Cortex of kidney (tissue), 1 donor: ENCODE data around the gene REPIN1.

Source experiments
- DNase-seq: peaks from one replicate; lab custom pipeline; 2025; lab: John Stamatoyannopoulos, UW

The REPIN1 gene

DNA sequence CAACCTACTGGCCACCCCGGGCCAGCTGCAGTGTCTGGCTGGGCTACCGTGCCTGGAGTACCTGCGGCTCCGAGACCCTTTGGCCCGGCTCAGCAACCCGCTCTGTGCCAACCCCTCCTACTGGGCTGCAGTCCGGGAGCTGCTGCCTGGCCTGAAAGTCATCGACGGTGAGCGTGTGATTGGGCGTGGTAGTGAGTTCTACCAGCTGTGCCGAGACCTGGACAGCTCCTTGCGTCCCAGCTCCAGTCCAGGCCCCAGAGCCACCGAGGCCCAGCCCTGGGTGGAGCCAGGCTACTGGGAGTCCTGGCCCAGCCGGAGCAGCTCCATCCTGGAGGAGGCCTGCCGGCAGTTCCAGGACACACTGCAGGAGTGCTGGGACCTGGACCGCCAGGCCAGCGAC is 31.4 kb upstream of the REPIN1 start:
- DNase-seq = no peak

DNA sequence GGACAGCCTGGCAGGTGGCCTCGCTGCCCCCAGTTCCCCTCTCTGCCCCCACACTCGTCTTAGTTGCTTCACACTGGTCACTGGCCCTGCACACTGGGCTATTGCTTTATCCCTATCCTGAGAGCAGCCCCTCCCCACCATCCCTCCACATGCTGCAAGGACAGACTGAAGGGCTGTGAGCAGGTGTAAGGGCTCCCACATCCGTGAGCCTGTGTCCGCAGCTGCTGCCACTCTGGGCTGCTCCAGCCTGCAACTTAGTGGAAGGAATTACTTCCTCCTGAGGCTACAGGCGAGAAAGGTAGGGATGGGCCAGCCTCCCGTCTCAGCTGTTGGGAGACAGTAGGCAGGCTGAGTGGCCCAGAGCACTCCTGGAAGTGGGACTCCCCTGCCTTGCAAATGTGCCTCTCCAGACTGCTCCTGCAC is 31.0 kb upstream of the REPIN1 start:
- DNase-seq = no peak

DNA sequence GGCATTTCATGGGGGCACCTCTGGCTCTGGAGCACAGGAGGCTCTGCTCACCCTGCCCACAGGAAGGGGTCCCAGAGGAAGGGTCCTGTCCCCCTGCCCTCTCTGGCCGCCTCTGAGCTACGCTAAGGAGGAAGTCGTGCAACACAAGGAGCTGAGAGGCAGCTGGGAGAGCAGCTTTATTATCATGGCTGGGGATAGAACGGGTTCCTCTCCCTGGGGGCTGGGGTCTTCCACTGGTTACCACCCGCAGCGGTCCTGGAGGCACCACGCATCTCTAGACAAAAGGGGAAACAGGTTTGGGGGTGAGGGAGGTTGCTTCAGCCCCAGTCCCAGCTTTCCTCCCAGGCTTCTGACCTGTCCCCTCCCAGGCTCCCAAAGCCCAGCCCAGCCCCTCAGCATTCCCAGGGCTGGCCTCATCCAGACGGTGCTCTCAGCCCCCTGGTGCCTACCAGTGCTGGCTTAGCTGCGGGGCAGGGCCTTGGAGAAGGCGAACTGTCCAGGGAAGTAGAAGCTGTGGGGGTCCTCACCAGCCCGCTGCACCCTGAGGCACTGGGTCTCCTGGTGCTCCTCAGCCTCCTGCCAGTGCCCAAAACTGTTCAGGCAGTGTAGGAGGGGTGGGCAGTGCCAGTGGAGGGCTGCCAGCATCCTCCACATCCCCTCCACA is 30.3 kb upstream of the REPIN1 start:
- no peak for DNase-seq

DNA sequence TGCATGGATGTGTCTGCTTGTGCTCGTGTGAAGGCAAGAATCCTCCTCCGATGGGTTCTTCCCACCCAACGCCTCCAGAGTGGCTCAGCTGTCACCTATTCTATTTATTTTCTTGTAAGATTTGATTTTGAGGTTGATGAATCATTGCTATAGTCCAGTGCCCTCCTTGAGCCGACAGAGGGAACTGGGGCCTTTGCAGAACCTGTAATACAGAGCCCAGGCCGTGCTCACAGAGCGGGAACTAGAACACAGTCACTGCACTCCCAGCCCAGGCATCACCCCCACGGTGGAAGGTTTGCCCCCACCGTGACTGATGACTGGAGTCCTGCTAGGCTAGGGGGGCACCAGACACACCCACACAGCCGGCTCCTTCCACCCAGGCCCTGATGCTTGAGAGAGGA is 29.2 kb upstream of the REPIN1 start:
- DNase-seq = no peak

DNA sequence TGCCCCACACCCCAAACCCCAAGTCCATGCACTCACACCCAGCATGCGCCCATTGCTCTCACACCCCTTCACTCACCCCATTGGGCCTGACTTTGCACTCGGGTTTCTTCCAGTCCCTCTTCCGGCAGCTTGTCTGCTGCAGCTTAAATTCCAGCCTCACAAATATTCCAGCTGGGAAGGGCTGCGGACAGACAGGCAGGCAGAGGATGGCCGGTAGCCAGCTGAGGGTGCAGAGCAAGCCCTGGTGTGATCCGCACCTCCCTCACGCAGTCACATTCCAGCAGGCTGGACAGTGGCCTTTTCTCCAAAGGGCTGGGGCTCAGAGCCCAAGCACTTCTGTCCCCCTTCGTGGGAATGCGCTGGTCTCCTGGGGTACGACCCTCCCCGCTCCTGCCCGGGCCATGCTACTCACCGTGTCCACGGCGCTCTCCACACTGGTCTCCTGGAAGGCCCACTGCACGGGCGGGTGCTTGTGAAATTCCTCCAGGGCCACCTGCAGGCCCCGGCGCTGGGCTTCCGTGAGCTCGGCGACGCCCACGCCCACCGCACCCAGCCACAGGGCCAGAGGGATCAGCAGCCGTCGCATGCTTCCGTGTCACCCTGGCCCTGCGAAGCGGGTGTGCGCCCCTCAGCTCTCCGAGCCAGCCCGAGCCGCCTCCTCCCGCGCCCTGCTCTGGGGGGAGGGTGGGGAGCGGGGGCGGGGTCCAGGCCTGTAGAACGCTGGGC is 28.4 kb upstream of the REPIN1 start:
- DNase-seq = no peak

DNA sequence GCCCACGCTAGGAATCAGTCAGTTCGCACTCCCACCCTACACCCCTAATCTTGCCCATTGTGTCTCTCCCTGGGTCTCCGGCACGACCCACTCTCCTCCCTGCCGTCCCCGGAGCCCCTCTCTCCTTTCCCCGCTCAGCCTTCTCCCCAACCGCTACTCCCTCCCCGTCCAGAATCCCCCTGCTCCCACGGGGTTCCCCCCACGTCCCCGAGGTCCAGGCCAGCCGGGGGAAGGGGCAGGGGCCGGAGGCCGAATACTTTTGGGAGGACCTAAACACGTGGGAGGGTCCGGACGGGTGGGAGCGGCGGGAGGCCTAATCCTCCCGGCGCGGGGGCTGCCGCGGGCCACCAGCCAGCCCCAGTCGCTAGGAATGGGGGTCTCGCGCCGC is 27.8 kb upstream of the REPIN1 start:
- no peak for DNase-seq

DNA sequence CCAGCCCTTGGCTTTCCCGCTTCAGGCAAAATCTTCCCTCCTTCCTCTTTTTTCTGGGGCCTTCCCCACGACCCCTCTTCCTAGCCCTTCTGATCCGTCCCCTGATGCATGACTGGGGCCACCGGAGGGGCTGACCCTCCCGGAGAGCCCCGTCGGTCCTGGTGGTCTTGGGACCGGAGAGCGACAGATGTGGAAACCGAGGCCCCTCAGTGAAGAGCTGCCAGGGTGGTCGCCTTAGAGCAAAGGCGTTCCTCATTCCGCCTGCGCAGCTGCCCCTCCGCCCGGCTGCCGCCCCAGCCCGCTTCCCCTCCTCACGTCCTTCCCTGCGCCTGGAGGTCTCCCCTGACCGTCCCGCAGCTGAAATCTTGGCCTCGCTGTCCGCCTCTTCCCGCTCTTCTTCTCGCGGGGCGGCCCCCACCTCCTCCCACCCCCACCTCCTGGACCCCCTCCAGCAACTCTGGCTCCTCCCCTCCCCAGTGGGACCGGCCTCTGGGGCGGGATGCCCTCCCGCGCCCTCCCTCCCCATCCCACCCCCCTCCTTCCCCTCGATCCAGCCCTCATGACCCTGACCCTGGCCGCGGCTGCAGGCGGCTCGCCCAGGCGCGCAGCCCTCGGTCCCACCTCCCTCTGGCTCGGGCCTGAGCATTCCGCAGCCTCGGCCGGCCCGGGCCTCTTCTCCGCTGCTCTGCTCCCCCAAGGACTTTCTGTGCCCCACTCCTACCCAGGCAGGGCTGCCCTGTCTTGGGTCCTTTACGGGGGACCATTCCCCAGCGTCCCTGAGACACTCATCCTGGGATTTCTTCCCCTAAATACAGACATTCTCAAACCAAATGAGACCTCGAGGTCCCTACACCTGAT is 27.1 kb upstream of the REPIN1 start, which contains the start of gene RARRES2:
Gene RARRES2 (minus strand): TSS at position 367 of the 858 bp plus-strand sequence. CDS start 1,020 bp downstream, outside the sequence.
- no peak for DNase-seq

DNA sequence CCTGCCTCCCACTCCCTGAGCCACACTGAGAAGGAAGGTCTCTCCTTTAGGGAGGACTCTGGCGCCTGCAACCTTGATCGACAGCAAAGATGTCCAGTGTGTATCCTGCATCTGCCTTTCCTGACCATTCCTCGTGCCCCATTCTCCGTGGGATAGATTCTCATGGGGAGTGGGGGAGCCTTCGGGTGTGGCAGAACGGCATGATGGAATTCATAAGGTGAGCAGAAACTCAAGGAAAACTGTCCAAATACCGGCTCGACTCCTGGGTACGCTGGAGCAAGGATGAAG is 26.6 kb upstream of the REPIN1 start:
- no peak for DNase-seq

DNA sequence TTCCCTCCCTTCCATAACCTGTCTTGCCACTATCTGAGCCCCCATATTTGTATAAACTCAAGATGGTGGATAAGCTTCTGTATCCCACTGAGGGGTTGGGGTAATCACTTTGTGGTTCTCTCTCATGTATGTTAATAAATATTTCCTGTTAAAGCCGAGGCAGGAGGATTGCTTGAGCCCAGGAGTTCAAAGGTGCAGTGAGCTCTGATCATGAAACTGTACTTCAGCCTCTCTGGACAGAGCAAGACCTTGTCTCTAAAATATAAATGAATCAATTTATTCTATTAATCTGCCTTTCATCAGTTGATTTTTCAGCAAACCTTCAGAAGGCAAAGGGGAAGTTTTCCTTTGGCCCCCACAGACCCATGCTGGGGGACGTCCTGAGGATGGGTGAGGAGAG is 25.4 kb upstream of the REPIN1 start:
- no peak for DNase-seq

DNA sequence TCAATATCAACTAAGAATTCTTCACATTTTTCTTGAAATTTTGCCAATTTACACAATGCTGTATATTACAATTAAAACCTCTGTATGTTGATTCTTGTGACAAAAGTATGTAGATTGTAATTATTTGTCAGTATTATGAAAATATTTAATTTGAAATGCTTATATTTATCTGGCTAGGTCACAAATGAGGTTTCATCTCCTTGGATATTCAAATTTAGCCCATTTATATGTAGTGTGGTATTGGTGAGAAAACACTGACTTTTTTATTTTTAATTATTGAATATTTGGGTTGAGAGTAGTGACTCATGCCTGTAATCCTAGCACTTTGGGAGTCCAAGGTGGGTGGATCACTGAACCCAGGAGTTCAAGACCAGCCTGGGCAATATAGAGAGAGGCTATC is 24.3 kb upstream of the REPIN1 start:
- DNase-seq = no peak

DNA sequence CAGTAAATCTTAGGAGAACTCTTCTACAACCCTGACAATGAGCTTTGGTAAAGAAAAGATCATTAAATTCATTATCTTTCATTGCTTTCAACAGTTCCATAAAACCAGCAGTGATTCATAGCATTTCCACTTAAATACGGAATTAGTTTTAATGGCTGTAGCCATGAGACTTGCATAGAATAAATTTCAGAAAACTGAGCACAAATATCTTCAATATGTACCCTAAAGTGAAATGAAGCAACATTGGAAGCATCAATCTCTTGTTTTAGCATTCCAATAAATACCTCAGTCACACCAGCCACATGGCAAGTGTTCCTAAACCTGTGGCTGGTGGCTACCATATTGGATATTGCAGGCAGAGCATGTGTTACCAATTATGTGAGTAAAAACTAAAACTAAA is 23.6 kb upstream of the REPIN1 start:
- DNase-seq = no peak

DNA sequence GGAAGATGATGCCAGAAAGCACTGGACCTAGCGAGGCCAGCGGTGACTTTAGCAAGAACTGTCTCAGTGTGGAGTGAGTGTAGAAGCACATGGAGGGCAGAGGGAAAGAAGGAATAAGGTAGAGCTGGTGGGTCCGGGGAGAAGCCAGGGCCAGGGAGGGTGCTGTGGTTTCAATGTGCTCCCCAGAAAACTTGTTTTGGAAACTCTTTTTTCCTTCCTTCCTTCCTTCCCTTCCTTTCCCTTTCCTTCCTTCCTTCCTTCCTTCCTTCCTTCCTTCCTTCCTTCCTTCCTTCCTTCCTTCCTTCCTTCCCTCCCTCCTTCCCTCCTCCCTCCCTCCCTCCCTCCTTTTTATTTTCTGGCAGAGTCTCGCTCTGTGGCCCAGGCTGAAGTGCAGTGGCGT is 21.7 kb upstream of the REPIN1 start:
- DNase-seq = no peak

DNA sequence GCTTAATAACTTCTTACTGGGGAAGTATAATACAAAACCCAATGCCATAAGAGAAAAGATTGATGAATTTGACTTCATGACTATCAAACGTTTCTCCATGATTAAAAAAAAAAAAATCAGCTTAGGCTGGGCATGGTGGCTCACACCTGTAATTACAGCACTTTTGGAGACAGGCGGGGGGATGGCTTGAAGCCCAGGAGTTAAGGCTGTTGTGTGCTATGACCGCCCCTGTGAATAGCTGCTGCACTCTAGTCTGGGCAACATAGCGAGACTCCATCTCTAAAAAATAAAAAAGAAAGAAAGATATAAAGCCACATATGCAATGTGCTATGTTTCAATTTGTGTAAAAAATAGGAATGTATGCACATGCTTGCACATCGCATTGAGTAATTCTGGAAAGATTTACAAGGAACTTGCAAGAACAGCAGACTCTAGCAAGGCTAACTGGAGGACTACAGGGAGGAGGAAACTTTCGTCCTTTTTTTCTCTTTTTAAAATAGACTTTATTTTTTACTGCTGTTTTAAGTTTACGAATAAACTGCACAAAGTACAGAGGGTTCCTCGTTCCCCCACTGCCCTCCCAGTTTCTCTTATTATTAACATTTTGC is 16.9 kb upstream of the REPIN1 start:
- DNase-seq = no peak

DNA sequence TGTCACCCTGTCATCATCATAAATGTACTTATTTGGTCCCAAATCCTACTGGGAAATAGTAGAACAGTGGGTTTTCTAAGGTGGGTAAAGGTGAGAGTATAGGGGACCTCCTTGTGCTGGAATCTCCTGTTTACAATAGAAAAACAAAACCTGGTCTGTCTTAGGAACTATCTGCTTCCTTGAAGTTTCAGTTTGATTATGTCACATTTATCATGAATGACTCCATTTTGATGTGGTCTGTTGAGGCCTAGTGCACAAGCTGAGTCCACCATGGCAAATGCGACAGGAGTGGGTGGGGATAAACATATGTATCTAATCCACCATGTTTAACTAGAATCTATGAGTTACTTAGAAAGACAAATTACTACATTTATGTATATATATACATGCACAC is 13.0 kb upstream of the REPIN1 start:
- no peak for DNase-seq

DNA sequence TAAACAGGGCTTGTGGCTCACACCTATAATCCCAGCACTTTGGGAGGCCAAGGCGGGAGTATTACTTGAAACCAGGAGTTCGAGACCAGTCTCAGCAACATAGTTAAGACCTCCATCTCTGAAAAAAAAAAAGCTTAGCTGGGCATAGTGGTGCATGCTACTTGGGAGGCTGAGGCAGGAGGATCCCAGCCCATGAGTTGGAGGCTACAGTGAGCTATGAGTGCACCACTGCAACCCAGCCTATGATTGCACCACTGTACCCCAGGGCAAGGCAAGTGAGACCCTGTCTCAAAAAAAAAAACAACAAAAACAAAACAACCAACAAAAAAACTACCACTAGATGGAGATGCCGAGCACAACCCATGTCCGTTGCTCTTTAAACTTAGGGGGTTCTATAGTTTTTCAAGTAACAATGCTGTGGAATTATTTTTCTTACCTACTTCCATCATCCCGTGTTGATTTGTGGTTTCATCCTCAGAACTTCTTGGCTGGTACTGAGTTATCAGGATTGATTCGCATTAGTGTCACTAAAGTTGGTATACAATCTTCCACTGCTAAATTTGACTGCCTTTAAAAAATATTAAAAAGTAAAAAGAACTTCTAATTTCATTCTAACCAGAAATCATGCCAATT is 12.2 kb upstream of the REPIN1 start:
- no peak for DNase-seq

DNA sequence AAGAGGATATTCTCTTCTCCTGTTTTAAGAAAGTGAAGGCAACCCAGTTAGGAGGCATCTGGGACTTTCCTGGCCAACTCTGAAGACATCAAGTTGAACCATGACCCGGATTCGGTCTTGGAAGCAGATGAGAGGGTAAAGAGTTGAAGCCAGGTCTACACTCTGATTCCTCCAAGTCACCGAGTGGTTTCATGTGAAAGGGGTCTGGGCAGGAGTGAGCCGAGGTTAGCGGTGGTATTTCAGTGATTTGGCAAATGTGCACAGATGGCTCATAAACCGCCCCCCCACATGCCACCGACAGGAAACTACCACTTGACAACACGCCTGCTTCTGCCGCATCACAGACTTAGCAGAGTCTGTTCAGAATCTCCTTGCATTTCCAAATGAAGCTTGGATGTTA is 11.4 kb upstream of the REPIN1 start:
- no peak for DNase-seq

DNA sequence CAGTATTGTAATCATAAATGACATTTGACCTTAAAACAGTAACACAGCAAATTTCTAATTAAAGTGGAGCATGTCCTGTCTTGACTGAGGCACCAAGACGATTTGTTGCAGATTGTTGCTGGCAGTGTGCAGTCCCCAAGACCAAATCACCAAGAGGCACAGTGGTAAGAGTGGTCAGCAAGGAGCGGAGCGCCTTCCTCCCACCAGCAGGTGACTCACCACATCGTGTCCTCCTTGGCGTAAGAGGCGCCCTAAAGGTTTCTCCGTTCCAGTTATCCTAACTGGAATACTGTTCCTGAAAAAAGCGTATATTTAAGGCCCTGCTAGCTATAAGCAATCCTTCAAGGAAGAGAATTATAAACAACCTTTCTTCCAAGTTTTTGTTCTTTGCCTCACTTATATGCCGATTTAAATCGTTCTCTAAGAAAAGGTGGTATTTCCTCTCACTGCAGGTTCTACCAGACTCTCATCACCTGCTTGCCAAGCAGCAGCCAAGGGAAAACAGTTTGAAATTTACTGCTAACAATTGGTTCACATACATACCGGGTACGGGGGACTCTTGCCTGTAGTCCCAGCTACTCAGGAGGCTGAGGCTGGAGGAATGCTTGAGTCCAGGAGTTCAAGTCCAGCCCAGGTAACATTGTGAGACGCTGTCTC is 10.7 kb upstream of the REPIN1 start:
- DNase-seq = no peak

DNA sequence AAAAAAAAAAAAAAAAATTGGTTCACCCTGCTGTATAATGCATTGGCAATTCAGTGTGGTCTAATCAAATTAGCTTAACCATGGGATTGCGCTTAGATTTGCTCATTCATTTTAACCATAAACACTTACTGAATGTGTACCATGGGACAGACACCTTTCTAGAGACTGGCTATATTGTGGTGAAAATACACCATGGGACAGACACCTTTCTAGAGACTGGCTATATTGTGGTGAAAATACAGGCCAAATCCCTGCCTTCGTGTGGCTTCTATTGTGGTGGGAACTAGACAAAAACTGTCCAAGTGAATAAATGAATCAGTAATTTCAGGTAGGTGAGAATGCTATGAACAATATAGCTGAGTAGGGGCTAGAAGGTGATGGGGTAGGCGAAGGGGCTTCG is 10.2 kb upstream of the REPIN1 start:
- no peak for DNase-seq

DNA sequence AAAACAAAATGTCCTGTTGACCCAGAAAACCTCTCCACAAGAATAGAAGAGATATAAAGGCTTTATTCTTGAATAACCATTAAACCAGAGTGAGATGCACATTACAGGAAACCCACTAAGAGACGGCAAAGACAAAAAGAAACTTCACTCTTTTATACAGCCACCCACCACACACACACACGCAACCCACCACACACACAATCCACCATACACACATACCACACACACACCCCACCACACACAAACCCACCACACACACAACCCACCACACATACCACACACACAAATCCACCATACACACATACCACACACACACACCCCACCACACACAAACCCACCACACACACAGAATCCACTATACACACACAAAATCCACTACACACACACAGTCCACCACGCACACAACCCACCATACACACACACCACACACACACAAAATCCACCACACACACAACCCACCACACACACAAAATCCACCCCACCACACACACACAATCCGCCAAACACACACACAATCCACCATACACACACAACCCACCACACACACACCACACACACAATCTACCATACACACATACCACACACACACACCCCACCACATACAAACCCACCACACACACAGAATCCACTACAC is 9.5 kb upstream of the REPIN1 start:
- no peak for DNase-seq

DNA sequence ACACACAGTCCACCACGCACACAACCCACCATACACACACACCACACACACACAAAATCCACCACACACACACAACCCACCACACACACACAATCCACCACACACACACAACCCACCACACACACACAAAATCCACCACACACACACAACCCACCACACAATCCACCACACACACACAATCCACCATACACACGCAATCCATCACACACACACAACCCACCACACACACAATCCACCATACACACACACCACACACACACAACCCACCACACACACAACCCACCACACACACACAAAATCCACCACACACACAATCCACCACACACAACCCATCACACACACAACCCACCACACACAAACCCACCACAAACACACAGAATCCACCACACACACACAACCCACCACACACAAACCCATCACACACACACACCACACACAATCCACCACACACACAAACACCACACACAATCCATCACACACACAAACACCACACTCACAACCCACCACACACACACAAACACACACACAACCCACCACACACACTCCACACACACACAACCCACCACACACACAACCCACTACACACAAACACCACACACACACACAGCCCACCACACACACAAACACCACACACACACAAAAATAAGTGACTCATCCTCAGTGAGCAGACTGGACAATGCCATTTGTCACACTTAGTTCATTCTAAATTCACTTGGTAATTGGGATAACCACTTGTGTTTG is 8.8 kb upstream of the REPIN1 start:
- no peak for DNase-seq
